ENCODE data around the gene ZNF277.

GRCh38 chr7:112254709-112255387, 48.4 kb downstream of the ZNF277 start:
- no peak for TF ChIP-seq POLR2A (IDR thresholded peaks at IDR 0.05)
- TF ChIP-seq, protein P1, sequence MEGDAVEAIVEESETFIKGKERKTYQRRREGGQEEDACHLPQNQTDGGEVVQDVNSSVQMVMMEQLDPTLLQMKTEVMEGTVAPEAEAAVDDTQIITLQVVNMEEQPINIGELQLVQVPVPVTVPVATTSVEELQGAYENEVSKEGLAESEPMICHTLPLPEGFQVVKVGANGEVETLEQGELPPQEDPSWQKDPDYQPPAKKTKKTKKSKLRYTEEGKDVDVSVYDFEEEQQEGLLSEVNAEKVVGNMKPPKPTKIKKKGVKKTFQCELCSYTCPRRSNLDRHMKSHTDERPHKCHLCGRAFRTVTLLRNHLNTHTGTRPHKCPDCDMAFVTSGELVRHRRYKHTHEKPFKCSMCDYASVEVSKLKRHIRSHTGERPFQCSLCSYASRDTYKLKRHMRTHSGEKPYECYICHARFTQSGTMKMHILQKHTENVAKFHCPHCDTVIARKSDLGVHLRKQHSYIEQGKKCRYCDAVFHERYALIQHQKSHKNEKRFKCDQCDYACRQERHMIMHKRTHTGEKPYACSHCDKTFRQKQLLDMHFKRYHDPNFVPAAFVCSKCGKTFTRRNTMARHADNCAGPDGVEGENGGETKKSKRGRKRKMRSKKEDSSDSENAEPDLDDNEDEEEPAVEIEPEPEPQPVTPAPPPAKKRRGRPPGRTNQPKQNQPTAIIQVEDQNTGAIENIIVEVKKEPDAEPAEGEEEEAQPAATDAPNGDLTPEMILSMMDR (IDR thresholded peaks at IDR 0.05): no peak
